Lung (tissue), 16 donors: ENCODE data around the gene SLC16A12. TPM values are rescaled to one million over a fixed set of nuclear protein-coding genes. Genes with fewer than 3 reads are reported as not detected.

Experiments
- ATAC-seq: fragments of 200-7000 bp; cut with Tn5 transposase; one replicate; pipeline ENCODE4 v1.9.1; 2020; ENCODE audit warnings: moderate number of reproducible peaks; ENCODE audit not compliant: insufficient read depth, low FRiP score
- DNase-seq, 3 donors: peaks; one replicate each; pipeline ENCODE4 v3.0.0-alpha.2; 2013 to 2017
- H3K27ac ChIP-seq, 2 donors: one replicate each; pipeline ENCODE4 v1.5.1; 2013; ENCODE audit warnings: mild to moderate bottlenecking in 2 of 2, moderate library complexity in 2 of 2, control low read depth in 1 of 2, inconsistent platforms in 1 of 2, low read depth in 1 of 2, low read length in 1 of 2
- H3K27me3 ChIP-seq, 3 donors: one replicate each; pipeline ENCODE4 v1.5.1; 2013; ENCODE audit warnings: low read length in 2 of 3; ENCODE audit not compliant: control insufficient read depth in 3 of 3, insufficient read depth in 3 of 3
- H3K36me3 ChIP-seq, 4 donors: one replicate each; pipeline ENCODE4 v1.5.1; 2013; ENCODE audit warnings: low read length in 4 of 4, mild to moderate bottlenecking in 1 of 4, moderate library complexity in 1 of 4; ENCODE audit not compliant: control insufficient read depth in 4 of 4, insufficient read depth in 4 of 4
- H3K4me1 ChIP-seq, 5 donors: one replicate each; pipeline ENCODE4 v1.5.1; 2013; ENCODE audit warnings: low read length in 5 of 5, mild to moderate bottlenecking in 2 of 5, moderate library complexity in 1 of 5; ENCODE audit not compliant: control insufficient read depth in 5 of 5, insufficient read depth in 5 of 5
- H3K4me3 ChIP-seq: one replicate; pipeline ENCODE4 v1.5.1; 2013; ENCODE audit warnings: mild to moderate bottlenecking, control low read depth, moderate library complexity
- H3K9ac ChIP-seq, 2 donors: one replicate each; pipeline ENCODE4 v1.5.1; 2013; ENCODE audit warnings: low read length in 2 of 2, control low read depth in 1 of 2; ENCODE audit not compliant: insufficient read depth in 1 of 2
- H3K9me3 ChIP-seq, 4 donors: one replicate each; pipeline ENCODE4 v1.5.1; 2013; ENCODE audit warnings: low read length in 3 of 4, mild to moderate bottlenecking in 1 of 4, moderate library complexity in 1 of 4; ENCODE audit not compliant: control insufficient read depth in 4 of 4, insufficient read depth in 3 of 4
- WGBS, 2 donors: extraction: QIAGEN DNeasy Blood & Tissue Kit; methylation state at CpG; one replicate each; pipeline ENCODE4 v1.1.7; 2013; 5-methylcytosine and 5-hydroxymethylcytosine counted together
- long read RNA-seq, 5 donors: transcript quantifications; one replicate each; lab custom pipeline, GENCODE V29; 2026
- polyA plus RNA-seq, 2 donors: library from polyadenylated mRNA; stranded (reverse); fragments of 200-250 nt; gene quantifications; one replicate each; pipeline ENCODE4 v1.2.1, GENCODE V29; 2013
- total RNA-seq, 2 donors: library from RNA; depleted of rRNA in 1 of 2; stranded (reverse); fragments of >200 nt in 1 of 2; gene quantifications; one replicate each; pipeline ENCODE4 v1.2.1, GENCODE V29; 2014 to 2021
- TF ChIP-seq, protein P1 (sequence below): IDR thresholded peaks from 2 replicates; pipeline ENCODE4 v1.5.1; 2012; ENCODE audit warnings: mild to moderate bottlenecking; ENCODE audit errors: control extremely low read depth, extremely low read depth
- donor health status: control.
- donor health status: control.
- donor health status: Bipolar disorder and iron deficiency.
- donor health status: healthy.
- donor health status: DM: yes; HTN: yes; CAD: no.

Gene SLC16A12, protein sequence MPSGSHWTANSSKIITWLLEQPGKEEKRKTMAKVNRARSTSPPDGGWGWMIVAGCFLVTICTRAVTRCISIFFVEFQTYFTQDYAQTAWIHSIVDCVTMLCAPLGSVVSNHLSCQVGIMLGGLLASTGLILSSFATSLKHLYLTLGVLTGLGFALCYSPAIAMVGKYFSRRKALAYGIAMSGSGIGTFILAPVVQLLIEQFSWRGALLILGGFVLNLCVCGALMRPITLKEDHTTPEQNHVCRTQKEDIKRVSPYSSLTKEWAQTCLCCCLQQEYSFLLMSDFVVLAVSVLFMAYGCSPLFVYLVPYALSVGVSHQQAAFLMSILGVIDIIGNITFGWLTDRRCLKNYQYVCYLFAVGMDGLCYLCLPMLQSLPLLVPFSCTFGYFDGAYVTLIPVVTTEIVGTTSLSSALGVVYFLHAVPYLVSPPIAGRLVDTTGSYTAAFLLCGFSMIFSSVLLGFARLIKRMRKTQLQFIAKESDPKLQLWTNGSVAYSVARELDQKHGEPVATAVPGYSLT
- total RNA-seq, result 1 to 10 TPM; 1.8 to 4.6 TPM
- polyA plus RNA-seq, result under 1 TPM; 0.45 to 0.75 TPM
- long read RNA-seq, donor 1, result 0 reads
- long read RNA-seq, donor 2, result 0 reads
- long read RNA-seq, donor 3, result 0 reads
- long read RNA-seq, donor 4, result 0 reads
- long read RNA-seq, donor 5, result 0 reads

DNA sequence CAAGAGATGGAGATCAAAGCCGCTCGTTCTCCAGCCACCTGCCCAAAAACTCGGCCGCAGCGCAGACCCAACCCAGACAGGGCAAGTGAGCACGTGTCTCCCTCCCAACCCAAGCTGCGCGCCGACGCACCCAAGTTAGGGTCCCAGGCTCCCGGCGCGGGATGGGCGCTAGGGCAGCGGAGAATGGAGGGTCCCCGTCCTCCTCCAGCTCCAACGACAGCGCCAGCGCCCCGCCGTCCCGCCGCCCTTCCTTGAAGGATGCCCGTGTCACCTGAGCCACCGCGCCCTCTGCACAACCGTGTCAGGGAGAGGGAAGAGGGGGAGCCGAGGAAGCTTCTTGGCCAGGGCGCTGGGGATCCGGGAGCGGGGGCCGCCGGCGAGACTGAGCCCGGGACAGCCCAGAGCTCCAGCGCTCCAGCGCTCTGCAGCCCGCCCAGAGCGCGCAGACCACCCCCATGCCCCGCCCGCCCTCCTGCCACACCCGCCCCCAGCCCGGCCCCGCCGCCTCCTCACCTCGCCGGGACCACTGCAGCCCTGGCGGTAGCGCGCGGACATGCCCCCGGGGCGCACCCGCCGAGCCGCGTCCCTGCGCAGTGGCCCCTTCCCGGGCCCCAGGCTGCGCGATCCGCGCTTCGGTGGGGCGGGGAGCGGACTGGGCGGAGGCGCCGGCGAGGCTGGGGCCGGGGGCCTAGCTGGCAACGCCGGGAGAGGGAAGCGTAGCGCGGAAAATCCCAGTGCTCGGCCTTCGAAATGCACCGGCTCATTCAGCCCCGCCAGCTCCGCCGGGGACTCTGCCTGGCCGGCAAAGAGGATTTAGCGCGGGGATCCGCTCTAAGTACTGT, at the start of gene SLC16A12:
SLC16A12 (minus strand) TSS at position 424 of the 842 bp plus-strand sequence. CDS start 73,016 bp downstream, outside the sequence.
- peak; percentile 22 for ATAC-seq
- Histone ChIP-seq H3K4me1 (peaks cover 2 to 6% (median 4%) of the 10 kb centered on the region in 5 donors), H3K4me3 (peak within 1 kb of the TSS; percentile 1), H3K27me3 (peaks cover 0 to 35% (median 32%) of the 10 kb centered on the region in 3 donors), H3K36me3 (no peaks in the 10 kb centered on the region), H3K9ac (peak within 1 kb of the TSS in 1 of 2 donors; percentile 5), H3K27ac (no peak within 1 kb of the TSS), H3K9me3 (no peaks in the 10 kb centered on the region)
- DNase-seq, result peak; percentile 52 to 68 (median 54)
- WGBS, 2 donors, result 1 to 2% methylated on average over 56 to 87 of the region's 87 CpGs
- TF ChIP-seq, protein P1, sequence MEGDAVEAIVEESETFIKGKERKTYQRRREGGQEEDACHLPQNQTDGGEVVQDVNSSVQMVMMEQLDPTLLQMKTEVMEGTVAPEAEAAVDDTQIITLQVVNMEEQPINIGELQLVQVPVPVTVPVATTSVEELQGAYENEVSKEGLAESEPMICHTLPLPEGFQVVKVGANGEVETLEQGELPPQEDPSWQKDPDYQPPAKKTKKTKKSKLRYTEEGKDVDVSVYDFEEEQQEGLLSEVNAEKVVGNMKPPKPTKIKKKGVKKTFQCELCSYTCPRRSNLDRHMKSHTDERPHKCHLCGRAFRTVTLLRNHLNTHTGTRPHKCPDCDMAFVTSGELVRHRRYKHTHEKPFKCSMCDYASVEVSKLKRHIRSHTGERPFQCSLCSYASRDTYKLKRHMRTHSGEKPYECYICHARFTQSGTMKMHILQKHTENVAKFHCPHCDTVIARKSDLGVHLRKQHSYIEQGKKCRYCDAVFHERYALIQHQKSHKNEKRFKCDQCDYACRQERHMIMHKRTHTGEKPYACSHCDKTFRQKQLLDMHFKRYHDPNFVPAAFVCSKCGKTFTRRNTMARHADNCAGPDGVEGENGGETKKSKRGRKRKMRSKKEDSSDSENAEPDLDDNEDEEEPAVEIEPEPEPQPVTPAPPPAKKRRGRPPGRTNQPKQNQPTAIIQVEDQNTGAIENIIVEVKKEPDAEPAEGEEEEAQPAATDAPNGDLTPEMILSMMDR, result no peak

DNA sequence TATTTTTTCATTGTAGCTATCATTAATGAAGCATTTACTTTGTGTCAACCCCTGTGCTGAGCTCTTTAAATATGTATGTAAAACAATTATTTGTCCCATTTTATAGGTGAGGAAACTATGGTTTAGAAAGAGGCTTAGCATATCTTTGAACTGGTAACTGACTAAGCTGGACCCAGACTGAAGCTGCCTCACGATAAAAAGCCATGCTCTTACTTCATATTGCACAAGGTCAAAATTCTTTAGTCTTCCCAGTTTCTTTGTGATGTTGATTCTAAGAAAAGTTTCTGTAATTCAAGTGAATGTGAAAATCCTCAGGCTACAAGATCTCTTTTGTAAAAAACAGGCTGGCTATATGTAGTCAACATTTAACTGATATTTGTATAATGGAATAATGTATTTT, 46.6 kb upstream of the SLC16A12 start:
- TF ChIP-seq, protein P1, result no peak
- Histone ChIP-seq H3K27ac (no peak overlapping the region), H3K36me3 (no peaks in the 10 kb centered on the region), H3K9me3 (peaks cover 0 to under 1% (median 0%) of the 10 kb centered on the region in 4 donors), H3K4me1 (peaks cover 0 to 3% (median 0%) of the 10 kb centered on the region in 5 donors), H3K4me3 (no peak overlapping the region), H3K9ac (no peak overlapping the region), H3K27me3 (no peaks in the 10 kb centered on the region)
- ATAC-seq, result no peak
- DNase-seq, result no peak
- 88 to 90% methylated on average over 1 of the region's 1 CpG for WGBS, 2 donors

DNA sequence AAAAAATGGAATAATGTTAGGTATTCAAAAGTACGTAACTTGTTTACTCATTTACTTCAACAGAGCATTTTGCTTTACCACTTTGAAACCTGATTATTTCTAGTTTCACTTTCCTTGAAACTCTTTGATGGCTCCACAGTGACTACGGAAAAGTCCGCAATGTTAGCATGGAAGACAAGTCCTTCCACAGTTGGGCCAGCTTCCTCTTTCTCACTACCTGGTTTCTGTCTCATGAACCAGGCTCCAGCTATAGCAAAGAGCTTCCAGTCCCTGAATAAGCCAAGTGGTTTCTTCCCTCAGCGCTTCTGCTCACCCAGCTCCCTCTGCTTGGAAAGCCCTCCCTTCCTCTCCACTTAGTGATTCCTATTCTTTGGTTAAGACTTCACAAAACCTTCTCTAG, 44.8 kb upstream of the SLC16A12 start:
- TF ChIP-seq, protein P1, result no peak
- no peak overlapping the region for H3K9ac ChIP-seq
- no peak overlapping the region for H3K4me3 ChIP-seq
- no peak overlapping the region for H3K27ac ChIP-seq
- WGBS, 2 donors, result 83 to 90% methylated on average over 4 of the region's 4 CpGs
- ATAC-seq (no peak), DNase-seq (no peak)
- H3K36me3 ChIP-seq, result no peaks in the 10 kb centered on the region
- H3K9me3 ChIP-seq, result peaks cover 0 to 5% (median 0%) of the 10 kb centered on the region in 4 donors
- no peaks in the 10 kb centered on the region for H3K27me3 ChIP-seq
- H3K4me1 ChIP-seq, result peaks cover 0 to 3% (median 0%) of the 10 kb centered on the region in 5 donors
